A172 (cell line): ENCODE data around the gene CHN1. TPM values are rescaled to one million over a fixed set of nuclear protein-coding genes. Genes with fewer than 3 reads are reported as not detected.

Experiments used
- DNase-seq: peaks from one replicate; pipeline ENCODE4 v3.0.0-alpha.2; 2015; ENCODE audit warnings: low spot score
- total RNA-seq: library from RNA; depleted of rRNA; stranded (reverse); fragments of >200 nt; shearing (Covaris generic); gene quantifications from 2 replicates; pipeline ENCODE4 v1.2.3, GENCODE V29; 2014; rRNA removed

Gene CHN1
- total RNA-seq, 1 experiment from 2014 or later, result 41.3 TPM

DNA sequence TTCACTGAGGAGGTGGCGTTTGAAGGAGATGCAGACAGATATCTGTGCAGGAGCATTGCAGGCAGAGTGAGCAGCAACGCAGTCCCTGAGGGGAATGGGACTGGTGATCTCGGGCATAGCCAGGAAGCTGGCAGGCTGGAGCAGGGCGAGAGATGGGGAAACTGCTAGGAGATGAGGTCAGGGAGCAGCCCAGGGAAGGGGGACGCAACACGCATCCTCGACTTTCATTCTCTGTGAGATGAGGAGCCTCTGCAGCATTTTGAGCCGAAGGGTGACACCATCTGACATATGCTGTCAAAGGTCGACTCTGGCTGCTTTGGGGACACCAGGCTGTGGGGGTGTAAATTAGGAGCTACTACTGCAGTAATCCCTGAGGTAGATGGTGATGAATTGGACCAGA lies 236.6 kb downstream of the CHN1 start:
- DNase-seq, result no peak

DNA sequence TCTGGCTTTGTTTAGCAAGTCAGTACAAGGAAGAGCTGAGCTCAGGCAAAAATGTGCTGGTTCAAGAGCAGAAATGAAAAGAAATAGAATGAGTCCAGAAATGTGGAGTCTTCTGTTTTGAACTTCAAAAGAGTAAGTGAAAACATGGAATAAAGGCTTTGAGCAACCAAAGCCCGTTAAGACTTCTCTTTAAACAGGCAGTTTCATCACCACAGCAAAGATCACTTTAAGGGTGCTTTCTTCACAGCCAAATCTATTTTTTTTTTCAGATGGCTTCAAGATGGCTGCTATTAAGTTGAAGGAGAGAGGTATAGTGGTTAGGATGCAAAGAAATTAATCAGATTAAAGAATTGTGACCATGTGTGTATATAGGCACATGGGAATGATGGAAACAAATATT lies 238.9 kb downstream of the CHN1 start:
- no peak for DNase-seq

DNA sequence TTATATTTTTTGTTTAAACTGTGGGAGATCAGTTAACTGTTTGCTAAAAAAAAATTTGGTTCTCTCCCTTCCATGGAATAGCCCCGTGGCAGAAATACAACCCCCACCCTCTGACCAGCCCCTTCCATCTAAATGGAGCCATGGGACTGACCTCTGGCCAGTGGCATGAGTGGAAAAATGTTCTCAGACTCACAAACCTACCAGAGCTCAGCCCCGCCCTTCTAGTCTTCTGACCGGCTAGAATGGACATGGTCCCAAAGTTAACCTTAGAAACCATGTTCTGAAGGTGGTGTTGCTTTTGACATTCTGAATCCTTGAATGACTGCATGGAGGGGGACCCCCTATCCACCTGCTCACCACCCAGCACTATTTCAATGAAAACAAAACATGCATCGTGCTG lies 239.6 kb downstream of the CHN1 start:
- DNase-seq, result no peak

DNA sequence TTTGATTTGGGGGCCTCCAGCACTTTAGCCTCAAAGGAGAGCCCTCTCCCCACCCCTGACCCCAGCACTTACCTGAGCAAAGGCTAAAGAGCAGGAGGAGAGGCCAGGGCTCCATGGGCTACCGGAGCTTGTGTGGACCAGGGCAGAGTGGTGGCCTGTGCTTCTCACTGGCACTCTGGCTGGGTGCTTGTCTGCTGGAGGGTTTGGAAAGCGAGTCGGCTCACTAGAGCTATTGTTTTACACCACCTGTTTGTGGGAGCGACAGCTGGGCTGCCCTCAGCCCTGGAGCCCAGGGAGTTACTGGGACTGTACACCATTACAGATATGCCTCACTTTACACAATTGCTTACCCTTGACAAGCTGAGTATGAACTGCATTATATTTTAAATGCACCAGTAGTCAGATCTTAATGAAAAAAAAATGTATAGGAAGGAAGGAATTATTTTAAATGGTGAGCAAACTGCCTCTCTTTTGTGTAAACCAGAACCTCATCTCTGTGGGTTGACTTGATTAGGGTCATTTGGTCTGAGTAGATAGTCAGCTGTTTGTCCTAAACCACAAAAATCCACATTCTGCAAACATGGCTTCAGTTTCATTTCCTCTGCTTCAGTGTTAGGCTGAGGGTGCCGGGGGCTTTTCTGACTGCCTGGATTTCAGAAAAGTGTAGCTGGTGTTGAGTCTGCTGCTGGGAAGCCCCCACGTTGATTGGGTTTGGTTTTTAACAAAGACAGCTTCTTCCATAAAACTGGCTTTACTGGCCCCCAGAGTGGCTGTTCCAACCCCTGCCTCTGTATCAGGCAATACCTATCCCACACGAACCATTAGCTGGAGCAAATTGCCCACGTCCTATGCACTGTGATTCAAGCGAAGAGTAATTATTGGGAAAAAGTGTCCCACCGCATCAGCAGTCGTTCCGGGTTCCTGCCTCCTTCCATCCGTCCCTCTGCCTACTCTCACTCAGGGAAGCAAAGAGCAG lies 240.6 kb downstream of the CHN1 start, which contains the start of gene CHRNA1:
Gene CHRNA1 (minus strand): TSS at position 193 of the 976 bp plus-strand sequence. CDS start 78 bp downstream, at position 115.
- no peak for DNase-seq

DNA sequence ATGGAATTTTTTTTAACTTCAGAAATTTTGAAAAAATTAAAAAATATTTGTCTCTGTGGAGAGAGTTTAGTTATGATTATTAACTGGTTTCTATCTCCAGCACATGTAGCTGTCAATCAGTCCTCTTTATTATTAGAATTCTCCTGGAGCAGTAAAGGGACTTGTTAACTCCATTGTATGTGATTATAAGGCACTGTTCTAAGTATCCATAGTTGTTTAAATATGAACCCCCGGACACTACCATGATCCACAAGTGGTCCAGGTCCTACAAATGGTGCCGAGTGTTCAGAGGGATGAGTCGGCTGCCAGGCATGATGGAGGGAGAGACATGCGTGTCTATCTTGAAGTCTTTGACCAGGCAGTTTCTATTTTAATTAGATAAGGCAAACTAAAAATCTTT lies 241.4 kb downstream of the CHN1 start:
- no peak for DNase-seq

DNA sequence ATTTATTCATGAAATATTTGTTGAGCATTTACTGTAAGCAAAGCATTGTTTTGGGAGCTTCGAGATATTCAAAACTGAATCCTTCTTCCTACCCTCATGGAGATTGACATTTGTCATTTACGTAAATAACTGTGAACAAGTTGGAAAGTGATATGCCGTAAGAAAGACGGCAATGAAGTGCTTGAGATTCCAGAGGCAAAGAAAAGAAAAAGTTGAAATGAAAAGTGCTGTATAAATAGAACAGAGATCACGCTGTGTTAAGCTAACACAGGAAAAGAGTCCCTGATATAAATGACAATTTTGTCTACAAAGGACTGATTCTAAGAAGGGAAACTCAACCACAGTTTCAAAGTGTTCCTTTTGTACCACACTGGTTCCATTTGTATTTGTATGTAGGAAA lies 242.7 kb downstream of the CHN1 start:
- DNase-seq, result no peak

DNA sequence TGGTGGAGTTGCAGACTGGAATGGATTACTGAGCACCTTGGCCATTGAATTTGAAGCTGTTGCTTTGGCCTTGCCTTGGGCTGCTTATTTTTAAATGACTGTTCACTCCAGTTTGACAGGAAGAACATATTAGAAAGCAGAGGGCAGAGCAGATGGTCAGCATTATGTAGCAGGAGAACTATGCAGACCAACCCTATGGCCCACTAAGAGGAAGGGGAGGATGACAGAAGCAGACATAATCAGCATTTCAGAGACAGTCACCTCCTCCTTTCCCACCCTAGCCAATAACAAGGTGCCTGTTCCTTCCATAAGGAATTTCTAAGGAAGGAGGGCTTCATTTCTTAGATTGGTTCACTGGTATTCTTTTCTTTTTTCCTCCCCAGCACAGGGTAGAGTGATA lies 243.3 kb downstream of the CHN1 start:
- DNase-seq, result no peak

DNA sequence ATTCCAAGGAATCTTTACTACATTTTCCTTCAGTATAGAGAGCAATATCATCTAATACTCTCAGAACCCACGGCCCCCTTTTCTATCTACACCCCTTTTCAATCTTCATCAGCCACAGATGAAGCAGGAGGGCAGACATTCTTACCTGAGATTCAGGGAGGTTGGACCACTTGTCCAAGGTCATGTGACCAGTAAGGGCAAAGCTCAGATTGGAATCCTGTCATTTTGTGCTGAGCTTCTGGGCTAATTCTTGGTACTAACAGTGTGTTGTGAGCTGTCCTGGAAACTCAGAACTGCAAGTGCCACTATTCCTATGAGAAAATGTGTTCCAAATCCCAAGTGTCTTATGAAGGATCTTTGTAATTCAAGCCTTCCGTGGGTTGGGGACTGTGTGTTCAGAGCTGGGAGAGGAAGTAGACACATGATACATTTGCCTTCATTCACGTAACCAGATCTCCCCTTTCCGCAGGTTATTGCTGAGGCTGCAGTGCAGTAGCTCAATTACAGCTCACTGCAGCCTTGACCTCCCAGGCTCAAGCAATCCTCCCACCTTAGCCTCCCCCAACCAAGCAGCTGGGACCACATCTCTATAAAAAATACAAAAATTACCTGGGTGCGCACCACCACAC lies 244.2 kb downstream of the CHN1 start:
- DNase-seq, result no peak

DNA sequence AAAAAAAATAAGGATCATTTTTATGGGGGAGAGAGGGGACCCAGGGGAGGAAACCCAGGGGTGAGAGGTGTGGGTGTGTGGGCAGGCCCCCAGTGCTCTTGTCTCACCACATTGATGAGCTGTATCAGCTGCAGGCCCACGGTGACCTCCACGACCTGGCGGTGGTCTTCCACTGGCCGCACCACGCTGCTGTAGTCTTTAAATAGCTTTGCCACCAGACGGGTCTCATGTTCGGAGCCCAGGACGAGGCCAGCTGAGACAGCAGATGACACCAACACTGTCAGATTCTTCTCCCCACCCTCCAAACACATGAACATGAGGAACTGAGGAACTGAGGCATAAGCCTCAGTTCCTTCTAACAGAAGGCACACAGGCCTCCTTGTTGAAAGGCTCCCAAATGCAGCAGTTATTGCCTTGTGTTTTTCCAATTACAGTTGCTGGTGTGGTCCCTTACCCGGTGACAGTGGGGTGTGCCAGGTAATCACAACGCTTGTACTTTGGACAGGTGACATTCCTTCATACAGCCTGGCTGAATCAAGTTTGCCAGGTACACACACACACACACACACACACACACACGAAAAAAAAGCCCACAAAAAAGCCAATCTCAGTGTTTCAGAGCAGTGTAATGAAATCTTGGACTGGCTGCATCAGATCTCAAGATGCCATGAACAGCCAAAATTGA lies 245.7 kb downstream of the CHN1 start:
- no peak for DNase-seq

DNA sequence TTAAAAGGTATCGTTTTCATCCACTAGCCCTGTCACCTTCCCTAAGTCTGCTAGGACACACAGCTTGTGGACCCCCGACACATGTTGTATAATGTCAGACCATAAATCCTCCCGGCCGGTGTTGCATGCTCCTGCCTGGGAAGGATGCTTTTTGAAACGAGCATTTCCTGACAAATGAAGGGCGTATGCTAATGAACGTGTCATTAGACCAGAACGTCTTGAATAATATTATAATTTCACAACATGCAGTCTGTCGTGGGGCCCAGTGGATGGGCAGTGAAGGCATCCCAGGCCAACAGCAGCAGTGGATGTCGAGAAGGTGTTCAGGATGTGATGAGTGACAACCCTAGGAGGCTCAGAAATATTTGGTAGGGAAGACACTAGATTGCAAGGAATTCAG lies 248.4 kb downstream of the CHN1 start:
- no peak for DNase-seq

DNA sequence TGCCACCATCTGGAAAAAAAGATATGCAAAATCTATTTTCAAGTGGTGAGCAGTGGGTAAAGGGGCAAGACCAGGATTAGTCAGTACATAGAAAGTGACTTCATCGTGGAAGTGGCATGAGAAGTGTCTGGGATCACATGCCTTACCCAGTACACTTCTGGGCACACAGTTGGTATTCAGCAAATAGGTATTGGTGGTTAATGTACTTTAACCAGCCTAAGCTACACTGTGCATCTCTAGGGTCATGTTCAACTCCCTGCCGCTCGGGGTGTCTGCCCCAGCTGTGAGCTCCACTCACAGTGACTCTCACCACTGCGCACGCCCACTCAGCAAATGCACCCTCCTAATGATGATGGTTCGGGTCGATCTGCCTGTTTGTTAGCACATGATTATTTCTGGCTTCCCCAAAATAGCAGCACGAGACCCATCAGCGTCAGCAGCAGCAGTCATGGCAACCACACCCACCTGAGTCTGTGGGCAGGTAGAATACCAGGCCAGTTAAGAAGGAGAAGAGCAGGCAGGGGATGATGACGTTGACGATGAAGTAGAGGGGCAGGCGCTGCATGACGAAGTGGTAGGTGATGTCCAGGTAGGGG lies 252.0 kb downstream of the CHN1 start:
- no peak for DNase-seq

DNA sequence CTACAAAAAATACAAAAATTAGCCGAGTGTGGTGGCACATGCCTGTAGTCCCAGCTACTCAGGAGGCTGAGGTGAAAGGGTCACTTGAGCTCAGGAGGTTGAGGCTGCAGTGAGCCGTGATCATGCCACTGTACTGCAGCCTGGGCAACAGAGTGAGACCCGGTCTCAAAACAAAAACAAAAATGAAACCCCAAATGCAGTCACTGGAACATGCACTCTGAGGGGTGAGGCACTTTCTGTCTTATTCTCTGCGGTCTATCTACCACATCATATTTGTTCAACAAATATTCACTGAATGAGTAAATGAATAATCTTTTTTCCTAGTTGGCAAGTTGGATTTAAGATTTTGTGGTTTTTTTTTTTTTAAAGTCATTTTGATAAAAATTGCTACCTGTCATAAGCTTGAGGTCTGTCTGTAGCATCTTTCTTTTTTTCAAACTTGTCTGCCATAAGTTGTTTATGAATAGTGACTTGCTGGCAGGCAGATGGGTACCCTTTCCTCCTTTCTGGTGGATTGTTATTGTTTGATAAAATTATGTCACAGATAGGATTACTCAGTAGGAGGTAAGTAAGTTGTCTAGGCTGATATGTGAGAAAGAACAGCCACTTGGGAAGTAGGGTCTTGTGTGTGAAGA lies 252.7 kb downstream of the CHN1 start:
- DNase-seq, result no peak

DNA sequence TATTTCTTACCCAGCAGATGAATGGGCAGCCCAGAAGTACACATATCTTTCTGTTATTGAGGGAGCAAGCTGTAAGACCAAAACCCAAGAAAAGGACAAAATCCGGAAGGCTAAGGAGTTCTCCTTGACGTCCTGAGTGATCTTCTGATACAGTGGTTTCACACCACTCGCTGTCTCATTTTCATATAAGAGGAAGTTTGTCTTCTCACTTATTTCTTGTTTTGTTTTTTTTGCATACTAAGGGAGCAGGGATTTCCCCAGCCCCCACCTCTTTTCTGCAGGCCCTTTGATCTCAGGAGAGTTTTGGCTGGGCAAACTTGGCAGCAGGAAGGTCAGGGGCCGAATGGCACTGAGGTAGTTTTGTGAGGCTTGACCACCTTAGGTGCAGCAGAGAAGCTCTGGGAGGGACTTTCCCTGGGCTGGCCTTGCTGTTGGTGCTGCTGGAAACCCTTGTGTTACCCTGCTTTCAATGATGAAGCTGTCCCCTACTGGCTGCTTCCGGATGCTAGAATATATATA lies 254.2 kb downstream of the CHN1 start:
- DNase-seq, result no peak

DNA sequence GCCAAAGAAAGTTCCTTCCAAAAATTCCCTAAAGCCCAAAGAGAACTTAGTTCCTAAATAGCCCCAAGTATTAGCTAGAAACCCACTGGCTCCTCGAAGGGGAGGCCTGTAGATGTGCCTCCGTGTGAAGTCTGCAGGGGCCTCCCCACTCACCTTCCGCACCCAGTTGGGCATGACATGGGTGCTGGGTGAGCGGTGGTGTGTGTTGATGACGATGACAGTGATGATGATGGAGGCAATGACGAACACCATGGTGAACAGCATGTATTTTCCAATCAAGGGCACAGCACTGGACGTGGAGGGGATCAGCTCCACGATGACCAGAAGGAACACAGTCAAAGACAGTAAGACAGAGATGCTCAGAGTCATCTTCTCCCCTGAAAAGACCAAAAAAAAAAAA lies 255.4 kb downstream of the CHN1 start:
- no peak for DNase-seq

DNA sequence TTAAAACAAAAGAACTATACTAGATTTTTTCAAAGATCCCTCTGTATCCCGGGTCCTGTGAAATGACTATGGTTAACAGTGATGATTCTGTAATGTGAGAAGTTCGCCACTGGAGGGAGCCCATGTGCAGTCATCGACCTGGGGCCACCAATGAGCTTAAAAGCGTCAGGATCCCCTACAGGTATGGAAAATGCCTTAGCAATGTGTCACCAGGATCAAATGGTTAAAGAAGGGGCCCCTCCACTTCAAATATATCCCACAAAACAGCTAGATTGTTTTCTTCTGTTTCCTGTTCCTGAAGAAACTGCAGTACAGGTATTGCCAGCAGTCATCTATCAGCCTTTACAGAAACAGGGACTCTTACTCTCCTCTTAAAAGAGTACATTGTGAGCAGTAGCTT lies 256.2 kb downstream of the CHN1 start:
- peak; percentile 55 for DNase-seq

Other genes starting within 250 kb of the CHN1 start
- gene CHRNA1, start 240.9 kb downstream of the CHN1 start, total RNA-seq, result not detected in 2 replicates
- gene ATF2, start 162.8 kb upstream of the CHN1 start, total RNA-seq, result 41.1 and 43.1 TPM in 2 replicates
- 368 and 390 TPM in 2 replicates for gene ATP5MC3, start 176.3 kb upstream of the CHN1 start, total RNA-seq